ENCODE data around the gene RHBDL2.
A peak's percentile ranks its signal among the peaks of the same experiment; 100 is the strongest.

Gene RHBDL2

DNA sequence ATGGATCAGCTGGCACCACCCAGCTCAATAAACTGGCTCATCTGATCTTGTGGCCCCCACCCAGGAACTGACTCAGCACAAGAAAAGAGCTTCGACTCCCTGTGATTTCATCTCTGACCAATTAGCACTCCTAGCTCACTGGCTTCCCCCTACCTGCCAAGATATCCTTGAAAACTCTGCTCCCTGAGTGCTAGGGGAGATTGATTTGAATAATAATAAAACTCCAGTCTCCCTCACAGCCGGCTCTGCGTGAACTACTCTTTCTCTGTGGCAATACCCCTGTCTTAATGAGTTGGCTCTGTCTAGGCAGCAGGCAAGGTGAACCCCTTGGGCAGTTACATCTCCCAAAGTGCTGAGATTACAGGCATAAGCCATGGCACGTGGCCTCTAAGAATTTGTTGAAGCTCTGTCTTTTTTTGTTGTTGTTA is 11.8 kb upstream of the RHBDL2 start:
- no peaks in the 10 kb centered on the region for H3K36me3 ChIP-seq
- H3K4me3 ChIP-seq: no peak overlapping the region
- no peaks in the 10 kb centered on the region for H3K9me3 ChIP-seq
- H3K4me1 ChIP-seq: no peaks in the 10 kb centered on the region
- H3K27ac ChIP-seq: no peak overlapping the region
- no peak for DNase-seq
- TF ChIP-seq, protein P1, sequence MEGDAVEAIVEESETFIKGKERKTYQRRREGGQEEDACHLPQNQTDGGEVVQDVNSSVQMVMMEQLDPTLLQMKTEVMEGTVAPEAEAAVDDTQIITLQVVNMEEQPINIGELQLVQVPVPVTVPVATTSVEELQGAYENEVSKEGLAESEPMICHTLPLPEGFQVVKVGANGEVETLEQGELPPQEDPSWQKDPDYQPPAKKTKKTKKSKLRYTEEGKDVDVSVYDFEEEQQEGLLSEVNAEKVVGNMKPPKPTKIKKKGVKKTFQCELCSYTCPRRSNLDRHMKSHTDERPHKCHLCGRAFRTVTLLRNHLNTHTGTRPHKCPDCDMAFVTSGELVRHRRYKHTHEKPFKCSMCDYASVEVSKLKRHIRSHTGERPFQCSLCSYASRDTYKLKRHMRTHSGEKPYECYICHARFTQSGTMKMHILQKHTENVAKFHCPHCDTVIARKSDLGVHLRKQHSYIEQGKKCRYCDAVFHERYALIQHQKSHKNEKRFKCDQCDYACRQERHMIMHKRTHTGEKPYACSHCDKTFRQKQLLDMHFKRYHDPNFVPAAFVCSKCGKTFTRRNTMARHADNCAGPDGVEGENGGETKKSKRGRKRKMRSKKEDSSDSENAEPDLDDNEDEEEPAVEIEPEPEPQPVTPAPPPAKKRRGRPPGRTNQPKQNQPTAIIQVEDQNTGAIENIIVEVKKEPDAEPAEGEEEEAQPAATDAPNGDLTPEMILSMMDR (IDR thresholded peaks at IDR 0.05): no peak
- intact Hi-C loops (cut with DNase I; ENCODE audit: low total_unique reads): no loop called here
- H3K27me3 ChIP-seq: peaks cover 0 to 5% of the 10 kb centered on the region in 2 donors

DNA sequence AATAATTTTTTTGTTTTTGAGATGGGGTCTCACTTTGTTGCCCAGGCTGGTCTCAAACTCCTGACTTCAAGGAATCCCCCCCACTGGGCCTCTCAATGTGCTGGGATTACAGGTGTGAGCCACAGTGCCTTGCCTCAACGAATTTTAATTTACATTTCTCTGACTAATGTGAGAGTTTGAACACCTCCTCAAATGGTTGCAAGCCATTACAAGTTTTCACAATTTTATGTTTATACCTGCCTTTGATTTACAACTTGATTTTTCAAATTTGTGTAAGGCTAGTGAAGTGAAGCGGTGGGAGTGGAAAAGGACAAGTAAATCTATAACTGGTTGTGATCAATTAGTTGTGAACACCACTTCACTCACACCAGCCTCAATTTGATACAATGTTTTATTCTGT is 8.9 kb upstream of the RHBDL2 start:
- Histone ChIP-seq H3K36me3 (no peaks in the 10 kb centered on the region), H3K27me3 (peaks cover 0 to 3% of the 10 kb centered on the region in 2 donors), H3K4me1 (no peaks in the 10 kb centered on the region), H3K27ac (no peak overlapping the region), H3K9me3 (no peaks in the 10 kb centered on the region), H3K4me3 (no peak overlapping the region)
- intact Hi-C loops (cut with DNase I; ENCODE audit: low total_unique reads): no loop called here
- TF ChIP-seq, protein P1 (IDR thresholded peaks at IDR 0.05): no peak
- no peak for DNase-seq

DNA sequence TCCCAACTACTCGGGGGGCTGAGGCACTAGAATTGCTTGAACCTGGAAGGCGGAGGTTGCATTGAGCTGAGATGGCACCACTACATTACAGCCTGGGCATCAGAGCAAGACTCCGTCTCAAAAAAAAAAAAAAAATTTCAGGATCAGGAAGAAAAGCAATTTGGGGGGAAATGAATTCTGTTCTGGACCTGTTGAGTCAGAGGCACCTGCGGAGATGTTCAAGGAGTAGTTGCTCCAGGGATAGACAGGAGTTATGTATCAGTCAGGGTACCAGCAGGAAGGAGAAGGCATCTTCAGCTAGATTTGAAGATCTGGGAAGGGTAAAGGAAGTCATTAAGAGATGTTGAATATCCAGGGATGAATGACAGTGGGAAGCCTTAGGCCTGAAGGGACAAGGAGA is 2.9 kb upstream of the RHBDL2 start:
- TF ChIP-seq, protein P1 (IDR thresholded peaks at IDR 0.05): no peak
- Histone ChIP-seq H3K4me3 (no peak overlapping the region), H3K27me3 (peaks cover 0 to 3% of the 10 kb centered on the region in 2 donors), H3K9me3 (no peaks in the 10 kb centered on the region), H3K27ac (no peak overlapping the region), H3K4me1 (peaks cover 0 to 12% (median 8%) of the 10 kb centered on the region in 4 donors), H3K36me3 (no peaks in the 10 kb centered on the region)
- no peak for DNase-seq
- intact Hi-C loops (cut with DNase I; ENCODE audit: low total_unique reads): no loop called here

DNA sequence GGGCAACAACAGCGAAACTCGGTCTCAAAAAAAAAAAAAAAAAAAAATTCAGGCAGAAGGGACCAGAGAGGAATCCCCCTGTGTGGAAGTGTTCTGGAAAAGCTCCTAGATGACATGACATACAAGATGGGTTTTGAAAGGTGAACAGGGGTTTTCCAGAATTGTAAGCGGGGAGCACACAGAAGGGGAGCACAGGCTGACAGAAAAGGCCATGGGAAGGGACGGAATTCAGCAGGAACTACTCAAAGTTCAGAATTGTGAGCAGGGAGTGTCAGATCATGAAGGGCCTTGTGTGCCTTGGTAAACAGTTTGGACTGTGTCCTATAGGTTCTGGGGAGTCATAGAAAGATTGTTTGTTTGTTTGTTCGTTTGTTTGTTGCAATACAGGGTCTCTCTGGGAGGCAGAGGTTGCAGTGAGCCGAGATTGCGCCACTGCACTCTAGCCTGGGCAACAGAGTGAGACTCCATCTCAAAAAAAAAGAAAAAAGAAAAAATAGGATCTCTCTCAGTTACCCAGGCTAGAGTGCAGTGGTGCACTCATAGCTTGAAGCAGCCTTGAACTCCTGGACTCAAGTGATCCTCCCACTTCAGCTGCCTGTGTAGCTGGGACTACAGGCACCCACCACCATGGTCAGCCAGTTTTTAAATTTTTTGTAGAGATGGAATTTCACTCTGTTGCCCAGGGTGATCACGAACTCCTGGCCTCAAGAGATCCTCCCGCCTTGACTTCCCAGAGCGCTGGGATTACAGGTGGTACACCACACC is 1.2 kb upstream of the RHBDL2 start:
- DNase-seq: no peak
- peaks cover 0 to 2% of the 10 kb centered on the region in 2 donors for H3K27me3 ChIP-seq
- peaks cover 0 to 12% (median 8%) of the 10 kb centered on the region in 4 donors for H3K4me1 ChIP-seq
- TF ChIP-seq, protein P1 (IDR thresholded peaks at IDR 0.05): no peak
- no peaks in the 10 kb centered on the region for H3K9me3 ChIP-seq
- no peak overlapping the region for H3K27ac ChIP-seq
- H3K4me3 ChIP-seq: no peak overlapping the region
- intact Hi-C loops (cut with DNase I; ENCODE audit: low total_unique reads): no loop called here
- no peaks in the 10 kb centered on the region for H3K36me3 ChIP-seq

DNA sequence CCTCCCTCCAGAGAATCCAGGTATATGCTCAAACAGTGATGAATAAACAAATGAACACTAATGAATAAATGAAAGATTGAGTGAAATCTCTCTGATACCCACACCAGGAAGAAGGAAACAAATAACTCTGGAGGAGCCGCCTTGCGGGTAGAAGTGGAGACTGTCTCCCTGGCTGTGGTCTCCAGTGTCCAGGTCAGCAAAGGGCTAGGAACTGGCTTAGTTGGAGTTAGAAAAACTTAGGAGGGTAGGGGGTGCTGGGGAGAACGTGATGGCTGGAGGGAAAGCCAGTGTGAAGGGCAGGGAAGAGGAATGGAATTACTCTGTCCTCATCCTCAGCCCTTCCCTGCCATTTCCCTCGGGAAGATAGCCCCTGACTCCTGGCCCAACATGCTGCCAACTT is 537 bp downstream of the RHBDL2 start:
- no peaks in the 10 kb centered on the region for H3K27me3 ChIP-seq
- no peaks in the 10 kb centered on the region for H3K36me3 ChIP-seq
- peak overlapping the region; percentile 34 to 39 for H3K4me3 ChIP-seq
- intact Hi-C loops (cut with DNase I; ENCODE audit: low total_unique reads): no loop called here
- H3K27ac ChIP-seq: no peak overlapping the region
- H3K4me1 ChIP-seq: peaks cover 0 to 12% (median 8%) of the 10 kb centered on the region in 4 donors
- H3K9me3 ChIP-seq: no peaks in the 10 kb centered on the region
- TF ChIP-seq, protein P1 (IDR thresholded peaks at IDR 0.05): no peak
- no peak for DNase-seq
